PFSK-1 (cell line): ENCODE data around the gene FAM81A.

Experiments used
- POLR2AphosphoS5 ChIP-seq: IDR thresholded peaks from 2 replicates; pipeline ENCODE4 v1.6.1; 2012; ENCODE audit warnings: low read depth, mild to moderate bottlenecking, control low read depth, low read length, moderate library complexity
- REST ChIP-seq, 2 experiments: IDR thresholded peaks; 2 replicates each; pipeline versions ENCODE4 v1.6.1 to v1.8.0; 2011 to 2012; ENCODE audit warnings: low read depth in 2 of 2, low read length in 2 of 2, control low read depth in 1 of 2, inconsistent platforms in 1 of 2, mild to moderate bottlenecking in 1 of 2, moderate library complexity in 1 of 2; ENCODE audit not compliant: insufficient read depth in 1 of 2
- SIN3A ChIP-seq: IDR thresholded peaks from 2 replicates; pipeline ENCODE4 v1.6.1; 2012; ENCODE audit warnings: mild to moderate bottlenecking, low read length, moderate library complexity, borderline replicate concordance; ENCODE audit not compliant: insufficient read depth
- TAF1 ChIP-seq: IDR thresholded peaks from 2 replicates; pipeline ENCODE4 v1.6.1; 2012; ENCODE audit warnings: low read length, control low read depth, borderline replicate concordance; ENCODE audit not compliant: insufficient read depth

GRCh38 chr15:59558851-59559250, 120.9 kb downstream of the FAM81A start:
- TF ChIP-seq TAF1 (no peak), POLR2AphosphoS5 (no peak), REST (IDR thresholded peaks at IDR 0.05; ENCODE audit: insufficient read depth in 1 of 2, low read depth in 2 of 2, low read length in 2 of 2) (no peak), SIN3A (no peak)
